Globus pallidus (tissue), 1 donor: ENCODE measurements around the gene CCDC3.
"Not testable (repeated sequence)": the region's sequence is repeated elsewhere in the genome, so short reads cannot be mapped to it uniquely, and the experiment has no call there.

ENCODE experiments used
- DNase-seq: peaks from one replicate; pipeline ENCODE4 v3.0.0-alpha.2; 2015; ENCODE audit warnings: low spot score

Gene CCDC3

DNA sequence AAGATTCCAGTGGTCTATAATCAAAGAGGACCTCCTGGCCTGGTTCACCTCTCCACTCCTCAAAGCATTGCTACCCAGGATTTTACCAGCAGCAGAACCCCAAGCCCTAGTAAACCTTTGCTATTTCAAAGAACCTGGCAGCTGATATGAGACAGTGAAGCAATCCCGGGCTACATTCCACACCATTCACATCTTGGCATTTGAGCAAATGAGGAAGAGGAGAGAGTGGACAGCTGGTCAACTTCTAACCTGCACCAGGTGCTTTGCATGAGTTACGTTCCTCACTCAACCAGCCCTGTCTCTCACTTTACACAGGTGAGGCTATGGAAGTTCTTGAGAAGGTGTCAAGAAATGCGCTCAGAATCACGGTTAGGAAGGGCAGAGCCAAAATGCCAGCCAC, 1.1 kb downstream of the CCDC3 start:
- no peak for DNase-seq

DNA sequence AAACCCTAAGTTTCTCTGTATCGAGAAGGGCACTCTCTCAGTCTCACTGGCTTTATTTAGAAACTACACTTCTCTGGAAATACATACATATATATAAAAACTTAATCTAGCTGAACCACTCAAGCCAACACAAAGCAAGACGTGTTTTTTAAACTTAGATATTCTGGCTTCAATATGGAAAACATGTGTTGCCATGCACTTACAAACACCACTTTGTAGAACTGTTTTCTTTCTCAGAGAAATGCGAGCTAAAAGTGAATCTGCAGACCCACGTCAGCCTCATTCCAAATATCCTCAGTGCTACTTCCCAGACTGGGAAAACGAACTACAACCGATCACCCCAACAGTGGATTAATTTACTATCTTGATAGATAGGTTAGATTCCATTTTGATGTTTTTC, 1.7 kb downstream of the CCDC3 start:
- no peak for DNase-seq

DNA sequence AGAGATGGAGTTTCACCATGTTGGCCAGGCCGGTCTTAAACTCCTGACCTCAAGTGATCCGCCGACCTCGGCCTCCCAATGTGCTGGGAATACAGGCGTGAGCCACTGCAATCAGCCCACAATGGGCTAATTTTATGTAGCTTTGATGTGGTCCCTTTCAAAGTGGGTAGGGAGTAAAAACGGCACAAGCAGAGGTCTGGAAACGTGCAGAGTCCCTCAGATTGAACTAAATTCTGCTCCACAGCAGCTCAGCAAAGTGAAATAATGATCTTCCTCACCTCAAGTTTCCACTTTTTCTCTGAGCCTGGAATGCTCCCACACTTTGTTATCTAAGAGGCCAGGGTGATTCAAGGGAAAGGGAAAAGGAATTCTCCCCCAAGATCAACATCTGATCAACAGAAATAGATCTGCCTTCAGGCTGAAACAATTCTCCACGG, 6.1 kb downstream of the CCDC3 start:
- DNase-seq, result no peak

- no peak for DNase-seq
These were observed 7.9 kb downstream of the CCDC3 start for GRCh38 chr10:12993595-12993994.

GRCh38 chr10:12985347-12985746, 16.2 kb downstream of the CCDC3 start:
- DNase-seq, result no peak

- DNase-seq, result no peak
These were observed 17.3 kb downstream of the CCDC3 start for GRCh38 chr10:12984165-12984747.

DNA sequence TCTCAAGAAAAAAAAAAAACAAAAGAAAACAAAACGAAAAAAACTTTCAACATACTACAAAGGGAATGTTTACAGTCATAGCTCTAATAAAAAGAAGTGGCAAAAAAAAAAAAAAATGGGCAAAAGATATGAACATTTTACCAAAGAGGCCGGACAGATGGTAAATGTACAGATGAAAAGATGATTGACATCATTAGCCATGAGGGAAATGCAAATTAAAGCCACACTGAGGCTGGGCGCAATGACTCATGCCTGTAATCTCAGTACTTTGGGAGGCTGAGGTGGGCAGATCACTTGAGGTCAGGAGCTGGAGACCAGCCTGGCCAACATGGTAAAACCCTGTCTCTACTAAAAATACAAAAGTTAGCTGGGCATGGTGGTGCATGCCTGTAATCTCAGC, 17.9 kb downstream of the CCDC3 start:
- DNase-seq, result not testable (repeated sequence)

DNA sequence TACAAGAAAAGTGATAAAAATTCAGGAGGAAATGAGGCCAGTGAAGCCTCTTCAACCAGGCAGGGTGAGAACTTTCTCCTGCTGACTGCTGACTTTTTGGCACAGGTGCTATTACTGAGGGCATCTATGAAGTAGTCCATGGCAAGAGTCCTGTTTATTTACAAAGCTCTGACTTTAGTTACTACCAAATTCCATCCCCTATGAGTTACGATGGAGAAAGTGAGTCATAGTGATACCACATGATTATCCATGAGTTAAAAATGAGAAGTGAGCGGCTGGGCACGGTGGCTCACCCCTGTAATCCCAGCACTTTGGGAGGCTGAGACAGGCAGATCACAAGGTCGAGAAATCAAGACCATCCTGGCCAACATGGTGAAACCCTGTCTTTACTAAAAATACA, 19.9 kb downstream of the CCDC3 start:
- DNase-seq, result no peak

- DNase-seq, result no peak
These were observed 20.7 kb downstream of the CCDC3 start for GRCh38 chr10:12980713-12981306.

DNA sequence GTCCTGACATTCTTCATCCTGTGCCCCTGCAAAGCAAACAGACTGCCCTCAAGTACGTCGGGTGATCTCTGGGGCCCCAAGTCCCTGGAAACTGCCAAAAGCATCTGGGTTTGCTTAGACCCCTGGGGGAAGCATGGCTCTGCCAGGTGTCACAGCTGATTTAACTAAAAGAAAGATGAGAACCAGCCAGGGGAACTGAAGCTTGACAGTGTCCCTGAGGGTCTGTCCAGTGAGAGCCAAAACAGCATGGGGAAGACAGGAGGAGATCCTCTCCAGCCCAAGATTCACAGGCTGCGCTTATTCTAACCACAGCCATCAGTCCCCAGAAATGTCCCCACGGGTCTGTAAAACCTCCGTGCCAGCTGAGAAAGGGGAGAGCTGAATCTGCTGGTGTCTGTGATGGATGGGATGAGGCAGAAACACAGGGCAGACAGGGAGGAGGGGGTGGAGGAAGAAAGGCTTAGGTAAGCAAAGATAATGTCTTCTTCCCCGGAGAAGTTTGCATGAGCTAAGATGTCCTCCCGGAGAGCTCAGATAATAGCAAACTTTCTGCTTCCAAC, 21.3 kb downstream of the CCDC3 start:
- no peak for DNase-seq

DNA sequence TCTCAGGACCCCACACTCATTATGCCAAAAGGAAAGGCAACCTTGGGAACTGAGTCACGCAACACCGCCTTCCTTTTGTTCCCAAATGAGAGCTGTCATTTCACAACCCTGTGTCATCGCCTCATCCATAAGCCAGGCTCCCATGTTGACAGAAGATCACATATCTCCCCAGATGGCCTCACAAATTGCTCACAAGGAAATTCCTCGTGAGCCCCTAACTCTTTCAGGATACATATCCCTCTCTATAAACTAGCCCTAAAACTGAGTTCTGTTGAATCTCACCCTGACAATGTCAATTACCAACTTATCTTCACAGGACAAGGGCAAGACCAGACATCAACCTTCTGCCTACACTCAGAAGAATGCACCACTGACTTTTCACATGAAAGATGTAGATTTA, 22.6 kb downstream of the CCDC3 start:
- DNase-seq, result no peak

GRCh38 chr10:12975906-12976305, 25.6 kb downstream of the CCDC3 start:
- no peak for DNase-seq

DNA sequence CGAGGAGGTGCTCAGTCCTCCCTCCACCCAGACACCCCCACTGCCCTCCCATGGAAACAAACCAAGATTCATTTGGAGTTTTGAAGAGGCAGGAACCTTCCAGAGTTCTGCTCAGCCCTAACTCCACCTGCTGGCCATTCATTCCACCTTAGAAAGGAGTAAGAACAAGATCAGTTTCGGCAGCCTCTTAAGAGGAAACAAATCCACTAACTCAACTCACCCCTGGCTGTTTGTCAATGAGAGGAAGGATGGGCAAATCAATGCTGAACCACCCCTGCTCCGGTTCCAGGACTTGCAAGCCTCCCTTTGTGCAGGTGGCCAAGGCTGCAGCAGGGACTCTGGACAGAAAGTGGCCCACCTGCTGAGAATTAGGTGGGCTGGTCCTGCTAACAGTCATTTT, 26.2 kb downstream of the CCDC3 start:
- DNase-seq, result no peak

DNA sequence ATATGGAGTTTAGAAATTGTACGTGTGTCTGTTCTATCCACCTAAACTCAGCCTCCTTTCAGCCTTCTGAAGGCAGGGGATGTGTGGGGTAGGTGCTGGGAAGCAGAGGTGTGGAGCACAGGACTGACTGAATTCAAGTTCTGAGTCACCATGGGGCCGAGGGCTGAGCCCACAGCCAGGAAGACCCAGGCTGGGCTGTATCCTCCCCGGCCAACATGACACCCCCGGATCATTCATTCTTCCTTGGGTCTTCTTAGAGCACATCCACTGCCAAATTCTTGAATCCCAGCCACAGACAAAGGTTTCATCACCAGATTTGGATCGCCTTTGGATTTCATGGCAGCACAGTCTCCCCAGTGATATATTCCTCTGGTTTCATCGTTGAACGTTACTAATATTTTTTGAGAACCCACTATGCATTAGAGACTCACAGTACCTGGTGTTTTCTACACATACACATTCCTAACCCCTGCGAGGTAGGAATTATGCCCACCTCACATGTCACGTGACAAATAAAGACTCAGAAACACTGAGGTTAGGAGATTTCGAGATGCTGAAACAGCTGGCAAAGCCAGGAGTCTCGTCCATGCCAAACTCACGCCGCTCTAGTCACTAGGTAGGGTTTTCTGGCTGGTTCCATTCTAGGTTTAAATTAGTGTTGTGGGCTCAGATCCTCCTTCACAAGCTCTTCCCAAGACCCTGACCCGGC, 26.9 kb downstream of the CCDC3 start:
- DNase-seq, result no peak

GRCh38 chr10:12974078-12974477, 27.4 kb downstream of the CCDC3 start:
- no peak for DNase-seq

- DNase-seq, result no peak
These were observed 28.3 kb downstream of the CCDC3 start for GRCh38 chr10:12973149-12973718.

- no peak for DNase-seq
These were observed 29.4 kb downstream of the CCDC3 start for GRCh38 chr10:12972146-12972545.

DNA sequence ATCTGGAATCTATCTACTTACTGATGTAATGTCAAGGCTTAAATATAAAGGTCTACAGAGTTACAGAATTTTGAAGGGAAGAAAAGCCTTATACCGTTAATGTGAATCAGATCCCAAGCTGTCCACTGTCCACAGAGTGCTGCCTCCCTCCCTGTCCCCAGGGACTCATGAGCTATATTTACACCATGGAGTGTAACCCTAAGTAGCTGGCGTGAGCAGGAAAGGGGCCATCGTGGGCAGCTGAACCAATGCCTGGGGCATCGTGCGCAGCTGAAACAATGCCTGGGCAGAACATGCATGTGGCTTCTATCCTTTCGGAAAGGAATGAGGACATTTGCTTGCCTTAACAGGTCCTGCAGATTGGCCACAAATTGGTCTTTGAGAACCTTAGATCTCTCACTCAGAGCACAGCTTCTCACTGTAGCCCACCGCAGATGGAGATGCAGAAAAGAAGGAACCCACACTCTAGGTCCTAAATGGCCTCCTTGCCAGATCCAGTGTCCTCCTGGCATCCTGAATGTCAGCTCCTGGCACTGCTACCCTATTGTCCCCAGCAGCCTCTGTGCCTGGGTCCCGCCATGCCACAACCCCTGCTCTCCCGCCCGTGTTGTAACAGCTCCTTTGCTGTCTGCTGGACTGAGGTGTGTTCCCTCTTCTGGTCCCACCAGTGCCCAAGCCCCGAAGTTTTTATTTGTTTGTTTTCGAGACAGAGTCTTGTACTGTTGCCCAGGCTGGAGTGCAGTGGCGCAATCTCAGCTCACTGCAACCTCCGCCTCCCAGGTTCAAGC, 30.3 kb downstream of the CCDC3 start:
- DNase-seq, result no peak

GRCh38 chr10:12969951-12970350, 31.6 kb downstream of the CCDC3 start:
- no peak for DNase-seq

GRCh38 chr10:12966067-12966466, 35.4 kb downstream of the CCDC3 start:
- no peak for DNase-seq

DNA sequence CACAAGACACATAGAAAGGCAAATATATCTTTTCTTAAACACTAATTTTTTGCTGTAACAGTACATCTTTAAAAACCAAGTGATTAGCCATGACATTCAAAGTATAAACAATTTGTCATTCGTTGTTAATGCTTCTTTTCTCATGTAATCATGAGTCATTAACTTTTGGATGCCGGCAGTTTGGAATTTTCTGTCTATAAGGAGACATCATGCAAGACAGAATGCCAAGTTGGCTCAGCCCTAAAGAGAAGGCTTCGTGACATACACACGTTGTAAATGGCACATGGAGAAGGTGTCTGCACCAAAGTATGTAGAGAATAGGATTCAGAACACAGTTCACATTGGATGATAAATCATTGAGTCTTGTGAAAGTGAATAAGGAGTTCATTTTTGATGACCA, 35.9 kb downstream of the CCDC3 start:
- no peak for DNase-seq

- no peak for DNase-seq
These were observed 39.0 kb downstream of the CCDC3 start for GRCh38 chr10:12962556-12962955.
